GM12872 (cell line): ENCODE measurements around the gene MYO1B.

Source experiments
- CTCF ChIP-seq: IDR thresholded peaks from 3 replicates; pipeline ENCODE4 v1.5.1; 2011; ENCODE audit warnings: low read depth, mild to moderate bottlenecking, low read length, moderate library complexity; ENCODE audit not compliant: insufficient read depth

MYO1B gene

GRCh38 chr2:191250400-191250799, 5.2 kb downstream of the MYO1B start:
- no peak for TF ChIP-seq CTCF

GRCh38 chr2:191250986-191251385, 5.8 kb downstream of the MYO1B start:
- TF ChIP-seq CTCF, result no peak

- TF ChIP-seq CTCF, result no peak
Measured at GRCh38 chr2:191252699-191253098, 7.5 kb downstream of the MYO1B start.

DNA sequence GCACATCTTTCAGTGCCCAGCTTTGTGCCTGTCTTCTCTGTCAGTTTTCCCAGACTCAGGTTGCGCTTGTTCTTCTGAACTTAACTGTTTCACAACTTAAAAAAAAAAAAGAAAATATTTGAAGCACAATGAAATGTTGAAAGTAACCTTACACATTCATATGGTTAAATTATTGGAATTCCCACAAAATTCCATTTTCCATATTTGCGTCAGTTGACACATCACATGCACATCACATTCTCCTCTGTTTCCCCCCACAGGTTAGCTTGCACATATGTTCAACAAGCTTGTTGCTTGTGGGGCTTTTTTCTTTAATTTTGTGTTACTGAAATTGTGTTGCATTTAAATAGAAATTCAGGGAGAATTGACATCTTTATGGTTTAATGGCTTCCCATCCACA, 8.3 kb downstream of the MYO1B start:
- TF ChIP-seq CTCF, result no peak

GRCh38 chr2:191255271-191255670, 10.1 kb downstream of the MYO1B start:
- TF ChIP-seq CTCF, result no peak

DNA sequence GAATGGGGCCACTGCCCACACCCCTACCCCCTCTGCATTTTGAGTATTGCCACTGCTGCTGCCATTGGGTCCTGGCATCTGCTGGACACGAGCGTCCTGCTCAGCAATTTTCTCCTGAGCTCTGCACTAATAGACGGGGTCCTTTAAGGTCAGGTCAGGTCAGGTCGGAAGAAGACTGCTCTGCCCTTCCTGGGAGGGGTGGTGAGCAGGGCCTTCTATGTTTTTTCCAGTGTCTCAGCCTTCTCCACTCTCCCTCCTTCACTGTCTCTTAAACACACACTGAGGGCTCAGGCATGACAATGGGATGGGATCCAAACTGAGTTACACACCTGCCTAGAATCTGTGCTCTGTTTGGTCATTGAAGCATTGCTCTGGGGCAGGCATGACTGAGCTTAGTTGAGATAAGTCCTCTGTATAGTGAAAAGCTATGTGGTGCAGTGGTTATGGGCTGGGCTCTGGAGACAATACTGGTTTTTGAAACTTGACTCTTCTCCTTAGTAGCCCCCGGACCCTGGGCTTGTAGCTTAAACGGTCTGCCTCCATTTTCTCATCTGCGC, 10.6 kb downstream of the MYO1B start:
- no peak for TF ChIP-seq CTCF

GRCh38 chr2:191257934-191258333, 12.7 kb downstream of the MYO1B start:
- no peak for TF ChIP-seq CTCF

DNA sequence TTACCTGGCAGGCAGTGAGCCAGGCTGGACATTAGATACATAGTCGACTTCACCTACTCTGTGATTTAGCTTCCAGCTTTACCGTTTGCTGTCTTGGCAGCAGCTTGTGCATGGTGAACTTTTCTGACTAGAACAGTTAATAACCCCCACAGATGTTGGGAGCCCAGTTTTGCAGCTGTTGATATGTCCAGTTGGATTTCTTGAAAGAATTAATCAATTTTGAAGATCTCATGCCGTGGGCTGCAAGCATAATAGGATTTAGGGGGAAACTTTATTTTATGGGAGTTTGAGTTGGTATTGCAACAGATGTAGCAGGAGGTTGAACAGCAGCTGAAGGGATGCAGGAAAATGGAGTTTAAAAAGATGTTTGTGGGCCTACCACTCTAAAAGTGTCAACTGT, 13.8 kb downstream of the MYO1B start:
- no peak for TF ChIP-seq CTCF
